ENCODE results near the gene NEK7.

NEK7 gene

GRCh38 chr1:198135366-198135765, 21.4 kb upstream of the NEK7 start:
- ChIA-PET CTCF (interaction anchor here (1.0 kb wide), 1 partner anchor 9 kb away, joined by 3 read pairs; no protein-coding TSS in a partner anchor), POLR2A (ENCODE audit: low non-redundant PET) (no interaction called here)
- no peak for TF ChIP-seq CTCF (conservative IDR thresholded peaks at IDR 0.05; ENCODE audit: low read depth)
- H3K27ac ChIP-seq: no peak overlapping the region
- DNase-seq (ENCODE audit: low spot score): no peak

GRCh38 chr1:198141668-198142351, 15.0 kb upstream of the NEK7 start:
- ChIA-PET POLR2A (ENCODE audit: low non-redundant PET) (no interaction called here), CTCF (interaction anchor here (0.6 kb wide), 1 partner anchor 8 kb away, joined by 3 read pairs; no protein-coding TSS in a partner anchor)
- no peak overlapping the region for H3K27ac ChIP-seq
- no peak for DNase-seq (ENCODE audit: low spot score)
- no peak for TF ChIP-seq CTCF (conservative IDR thresholded peaks at IDR 0.05; ENCODE audit: low read depth)

- CTCF ChIA-PET: interaction anchor here (0.7 to 1.6 kb wide), 2 partner anchors 12 to 588 kb away, joined by 5 read pairs; no protein-coding TSS in a partner anchor
Measured at GRCh38 chr1:198143797-198144196, 13.0 kb upstream of the NEK7 start.

GRCh38 chr1:198147216-198147615, 9.6 kb upstream of the NEK7 start:
- ChIA-PET CTCF (interaction anchor here (0.7 kb wide), 1 partner anchor 24 kb away, joined by 4 read pairs; no protein-coding TSS in a partner anchor), POLR2A (ENCODE audit: low non-redundant PET) (no interaction called here)
- H3K27ac ChIP-seq: no peak overlapping the region
- no peak for TF ChIP-seq CTCF (conservative IDR thresholded peaks at IDR 0.05; ENCODE audit: low read depth)
- DNase-seq (ENCODE audit: low spot score): no peak

More at GRCh38 chr1:198143797-198144196, 13.0 kb upstream of the NEK7 start:
- peak; percentile 29 for DNase-seq (ENCODE audit: low spot score)
- no peak overlapping the region for H3K27ac ChIP-seq
- POLR2A ChIA-PET (ENCODE audit: low non-redundant PET): no interaction called here
- TF ChIP-seq CTCF (conservative IDR thresholded peaks at IDR 0.05; ENCODE audit: low read depth): no peak

- CTCF ChIA-PET: interaction anchor here (0.6 kb wide), 1 partner anchor 60 kb away, joined by 4 read pairs; no protein-coding TSS in a partner anchor
- POLR2A ChIA-PET (ENCODE audit: low non-redundant PET): no interaction called here
- no peak for DNase-seq (ENCODE audit: low spot score)
- TF ChIP-seq CTCF (conservative IDR thresholded peaks at IDR 0.05; ENCODE audit: low read depth): no peak
- H3K27ac ChIP-seq: no peak overlapping the region
Measured at GRCh38 chr1:198150369-198150768, 6.4 kb upstream of the NEK7 start.

GRCh38 chr1:198151688-198152087, 5.1 kb upstream of the NEK7 start:
- H3K27ac ChIP-seq: no peak overlapping the region
- DNase-seq (ENCODE audit: low spot score): no peak
- TF ChIP-seq CTCF (conservative IDR thresholded peaks at IDR 0.05; ENCODE audit: low read depth): no peak
- POLR2A ChIA-PET (ENCODE audit: low non-redundant PET): no interaction called here
- CTCF ChIA-PET: interaction anchor here (0.6 to 0.9 kb wide), 2 partner anchors 12 to 280 kb away, joined by 3 read pairs; no protein-coding TSS in a partner anchor

Data from RWPE1 (cell line).